Activated CD4-positive, alpha-beta T cell treated with anti-CD3 and anti-CD28 coated beads, Interleukin-10, Interleukin-2, amounts not matched to agents 100 ng/mL and 50 ng/mL, durations not matched to agents 16 hours and 8 hours (primary cell): ENCODE data around the gene CT55.
"Not testable (repeated sequence)": the region's sequence is repeated elsewhere in the genome, so short reads cannot be mapped to it uniquely, and the experiment has no call there.

Source experiments
- DNase-seq: peaks from one replicate; pipeline ENCODE4 v3.0.0-alpha.2; 2020

The CT55 gene

GRCh38 chrX:135170877-135171519, at the start of gene CT55:
Gene CT55 (minus strand): TSS chrX:135171398. CDS start chrX:135171171, 227 bp downstream.
- DNase-seq: no peak

- peak; percentile 86 for DNase-seq
Measured at GRCh38 chrX:135213200-135213844, 42.1 kb upstream of the CT55 start.

DNA sequence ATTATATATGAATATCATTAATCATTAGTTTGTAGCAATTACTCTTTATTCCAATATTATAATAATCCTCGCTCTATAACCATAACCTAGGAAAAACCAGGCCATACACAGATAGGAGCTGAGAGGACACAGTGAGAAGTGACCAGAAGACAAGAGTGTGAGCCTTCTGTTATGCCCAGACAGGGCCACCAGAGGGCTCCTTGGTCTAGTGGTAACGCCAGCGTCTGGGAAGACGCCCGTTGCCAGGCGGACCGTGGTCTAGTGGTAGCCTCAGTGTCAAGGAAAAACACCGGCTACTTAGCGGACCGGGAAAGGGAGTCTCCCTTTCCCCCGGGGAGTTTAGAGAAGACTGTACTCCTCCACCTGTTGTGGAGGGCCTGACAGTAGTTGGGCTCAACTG, 35.2 kb upstream of the CT55 start:
- DNase-seq: peak; percentile 38

DNA sequence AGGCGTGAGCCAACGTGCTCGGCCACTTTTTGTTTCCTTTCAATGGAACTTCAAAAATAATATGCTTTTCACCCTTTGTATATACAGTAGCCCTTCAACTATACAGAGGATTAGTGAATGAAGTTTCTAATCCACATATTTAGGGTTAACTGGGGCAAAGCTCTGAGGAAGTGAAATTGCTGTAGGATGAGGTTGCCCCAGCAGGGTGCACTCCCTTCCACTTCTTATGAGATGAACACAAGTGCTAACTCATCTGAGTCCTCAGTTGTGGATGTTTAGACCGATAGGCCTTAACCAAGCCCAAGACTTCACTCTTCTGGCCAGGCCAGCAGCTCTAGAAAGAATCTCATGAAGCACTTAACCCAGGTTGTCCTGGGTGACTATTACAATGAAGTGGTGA, 29.1 kb upstream of the CT55 start:
- DNase-seq: no peak

- DNase-seq: no peak
Measured at GRCh38 chrX:135194684-135195083, 23.5 kb upstream of the CT55 start.

DNA sequence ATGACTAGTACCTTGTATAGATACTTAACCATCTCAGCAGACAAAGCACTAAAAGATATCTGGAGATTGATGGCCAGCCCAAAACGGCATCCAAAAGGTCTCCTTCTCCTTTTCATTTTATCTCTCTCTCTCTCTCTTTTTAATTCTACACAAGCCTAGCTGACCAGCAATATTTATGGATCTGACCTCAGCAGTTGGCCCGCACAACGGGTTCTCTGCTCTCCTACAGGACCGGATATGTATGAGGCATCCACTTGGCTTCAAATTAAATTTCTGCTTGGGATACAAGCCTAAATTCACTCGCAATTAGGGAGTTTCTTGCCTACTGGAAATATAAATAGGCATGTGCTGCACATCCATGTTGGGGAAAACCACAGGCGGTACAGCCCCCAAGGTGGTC, 22.5 kb upstream of the CT55 start:
- no peak for DNase-seq

GRCh38 chrX:135191838-135192237, 20.6 kb upstream of the CT55 start:
- no peak for DNase-seq

GRCh38 chrX:135185795-135186443, 14.7 kb upstream of the CT55 start:
- DNase-seq: peak; percentile 59

DNA sequence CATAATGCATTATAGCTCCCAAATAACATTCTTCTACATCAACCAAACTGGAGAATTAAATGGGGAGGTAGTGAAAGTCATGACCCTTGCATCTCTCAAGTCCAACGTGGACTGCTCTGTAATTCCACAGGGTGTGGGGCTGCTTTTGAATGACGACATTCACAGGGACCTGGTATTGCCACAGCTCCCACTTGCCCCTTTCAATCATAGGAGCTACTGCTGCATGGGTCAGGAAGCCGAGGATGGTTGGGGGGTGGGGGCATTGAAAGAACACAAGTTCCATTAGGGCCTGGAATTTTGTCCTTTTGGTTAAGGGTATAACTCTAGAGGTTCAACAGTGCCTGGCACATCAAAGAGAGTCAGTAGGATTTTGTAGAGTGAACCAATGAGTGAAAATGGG, 7.4 kb upstream of the CT55 start:
- no peak for DNase-seq

DNA sequence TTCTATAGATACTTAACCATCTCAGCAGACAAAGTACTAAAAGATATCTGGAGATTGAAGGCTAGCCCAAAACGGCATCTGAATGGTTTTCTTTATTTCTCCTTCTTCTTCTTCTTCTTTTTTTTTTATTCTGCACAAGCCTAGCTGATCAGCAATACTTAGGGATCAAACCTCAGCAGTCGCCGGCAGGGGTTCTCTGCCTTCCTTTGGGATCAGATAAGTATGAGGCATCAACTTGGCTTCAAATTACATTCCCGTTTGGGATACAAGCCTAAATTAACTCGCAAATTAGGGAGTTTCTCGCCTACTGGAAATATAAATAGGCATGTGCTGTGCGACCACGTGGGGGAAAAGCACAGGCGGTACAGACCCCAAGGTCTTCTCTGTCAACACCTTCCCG, 730 bp downstream of the CT55 start:
- DNase-seq: no peak

DNA sequence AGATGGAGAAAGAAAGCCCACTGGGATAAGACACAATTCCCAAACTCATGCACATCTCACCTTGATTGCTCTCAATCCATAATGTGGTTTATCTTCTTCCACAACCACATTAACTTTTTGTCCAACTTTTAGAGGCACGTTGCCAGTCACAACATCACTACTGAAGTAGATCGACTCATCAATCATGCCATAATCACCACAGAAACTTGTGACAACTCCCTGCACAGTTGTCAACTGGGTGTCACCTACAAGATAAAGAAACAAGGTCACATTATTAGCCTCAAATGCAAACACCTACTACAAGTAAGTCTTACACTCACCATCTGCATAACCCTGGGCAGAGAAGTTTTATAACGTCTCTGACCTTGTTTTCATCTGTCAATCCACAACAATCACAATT, 1.7 kb downstream of the CT55 start:
- not testable (repeated sequence) for DNase-seq

GRCh38 chrX:135168486-135168885, 2.7 kb downstream of the CT55 start:
- DNase-seq: no peak

GRCh38 chrX:135154688-135155087, 16.5 kb downstream of the CT55 start:
- DNase-seq: not testable (repeated sequence)

DNA sequence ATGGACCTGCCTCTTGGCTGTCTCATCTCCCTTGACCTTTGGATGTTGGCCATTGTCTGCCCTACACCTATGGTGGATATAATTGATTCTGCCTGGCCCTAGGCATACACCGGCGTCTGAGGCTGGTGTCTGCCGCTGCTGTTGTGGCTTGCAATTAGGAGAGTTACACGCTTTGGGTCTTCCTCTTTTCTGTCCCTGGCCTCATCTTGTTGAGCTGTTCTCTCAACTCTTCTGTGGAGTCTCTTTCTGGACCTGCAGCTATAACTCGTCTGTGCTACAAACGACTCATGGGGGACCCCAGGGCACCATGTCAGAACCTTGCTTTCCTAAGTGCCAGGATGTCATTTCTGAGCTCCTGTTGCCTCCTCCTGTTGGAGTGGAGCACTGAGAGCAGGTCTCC, 45.1 kb downstream of the CT55 start:
- DNase-seq: not testable (repeated sequence)

DNA sequence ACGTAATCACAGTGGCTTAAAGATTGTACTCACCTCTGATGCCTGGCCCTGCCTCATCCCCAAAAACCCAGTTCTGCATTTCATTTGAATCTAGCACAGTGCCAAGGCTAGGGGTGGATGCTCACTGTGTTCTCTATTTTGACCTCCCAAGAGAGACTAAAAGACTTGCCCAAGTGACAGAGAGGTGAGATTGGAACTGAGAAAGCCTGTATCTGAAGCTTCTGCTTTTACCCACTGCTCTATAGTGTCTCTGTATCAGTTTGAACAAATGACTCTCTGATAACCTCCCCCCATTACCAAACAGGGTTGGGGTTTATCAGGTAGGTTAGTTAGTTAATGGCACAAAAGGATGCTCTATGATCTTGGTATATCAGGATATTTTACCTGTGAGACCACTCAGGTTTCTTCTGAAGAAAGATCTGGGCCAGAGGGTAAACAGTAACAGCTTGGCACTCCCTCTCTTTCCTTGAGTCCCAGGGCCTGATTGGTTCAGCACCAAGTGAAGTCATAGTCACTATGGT, 51.1 kb downstream of the CT55 start, which contains the start of gene ETDB:
ETDB (minus strand) TSS at position 471 of the 521 bp plus-strand sequence. CDS start 1,265 bp downstream, outside the sequence.
- not testable (repeated sequence) for DNase-seq

DNA sequence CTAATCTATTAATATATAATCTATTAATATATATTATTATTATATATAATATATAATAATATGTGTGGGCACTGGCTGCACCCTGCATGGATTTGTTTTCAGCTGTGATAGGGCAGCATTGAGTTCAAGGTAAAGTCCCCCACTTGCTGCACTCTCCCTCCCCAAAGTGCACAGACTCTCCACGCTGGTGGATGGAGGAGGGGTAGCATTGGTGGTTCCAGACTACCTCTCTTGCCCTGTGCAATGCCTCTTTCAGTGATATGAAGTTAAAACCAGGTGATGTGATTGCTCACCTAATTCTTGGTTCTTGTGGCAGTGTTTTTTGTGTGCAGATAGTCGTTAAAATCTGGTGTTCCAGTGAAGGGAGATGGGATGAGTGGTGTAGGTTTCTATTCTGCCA, 55.1 kb downstream of the CT55 start:
- DNase-seq: not testable (repeated sequence)

DNA sequence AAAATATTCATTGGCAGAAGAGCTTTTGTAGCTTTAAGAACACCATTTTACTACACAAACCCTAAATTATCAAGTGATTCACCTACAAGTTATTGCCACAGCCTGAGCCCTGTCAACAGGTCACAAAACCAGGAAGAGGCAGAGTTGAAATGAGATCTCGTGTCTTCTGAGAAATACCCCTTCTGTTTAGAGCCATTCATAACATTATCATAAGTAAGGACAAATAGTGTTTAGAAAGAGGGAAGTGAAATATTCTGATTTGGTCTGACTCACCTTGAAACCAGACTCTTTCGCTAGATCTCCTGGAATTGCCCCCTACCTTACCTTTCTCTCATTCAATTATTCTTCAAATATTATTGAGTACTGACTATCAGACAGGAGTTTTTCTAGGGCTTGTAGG, 56.8 kb downstream of the CT55 start:
- DNase-seq: peak; percentile 15

DNA sequence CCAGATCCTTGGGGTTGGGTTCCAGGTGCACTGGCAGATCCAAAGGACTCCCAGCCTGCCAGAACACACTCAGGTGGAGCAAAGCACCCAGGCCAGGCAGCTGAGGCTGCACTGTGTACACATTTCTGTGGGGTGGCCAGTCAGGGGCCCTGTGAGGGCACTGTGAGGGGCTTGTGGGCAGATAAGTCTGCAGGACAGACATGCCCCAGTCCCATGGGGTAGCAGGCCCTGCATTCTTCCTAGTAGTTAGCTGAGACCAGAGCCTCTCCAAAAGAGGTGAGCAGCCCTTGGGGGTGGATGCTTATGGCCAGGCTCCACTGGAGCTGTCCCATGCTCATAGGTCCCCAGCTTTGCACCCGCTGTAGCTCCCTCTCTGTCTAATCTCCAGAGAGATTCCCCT, 58.5 kb downstream of the CT55 start:
- DNase-seq: no peak

GRCh38 chrX:135112096-135112729, 59.0 kb downstream of the CT55 start:
- peak; percentile 59 for DNase-seq

DNA sequence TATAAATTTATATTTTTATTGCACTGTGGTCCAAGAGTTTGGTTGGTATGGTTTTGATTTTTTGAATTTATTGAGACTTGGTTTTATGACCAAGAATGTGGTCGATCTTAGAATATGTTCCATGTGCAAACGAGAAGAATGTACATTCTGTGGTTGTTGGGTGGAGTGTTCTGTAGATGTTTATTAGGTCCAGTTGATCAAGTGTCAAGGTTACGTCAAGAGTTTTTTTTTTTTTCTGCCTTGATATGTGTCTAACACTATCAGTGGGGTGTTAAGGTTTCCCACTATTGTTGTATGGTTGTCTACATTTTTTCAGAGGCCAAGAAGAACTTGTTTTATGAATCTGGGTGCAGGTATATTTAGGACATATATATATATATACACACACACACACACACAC, 61.6 kb downstream of the CT55 start:
- no peak for DNase-seq
